ENCODE data around the gene ENO3.

The ENO3 gene

DNA sequence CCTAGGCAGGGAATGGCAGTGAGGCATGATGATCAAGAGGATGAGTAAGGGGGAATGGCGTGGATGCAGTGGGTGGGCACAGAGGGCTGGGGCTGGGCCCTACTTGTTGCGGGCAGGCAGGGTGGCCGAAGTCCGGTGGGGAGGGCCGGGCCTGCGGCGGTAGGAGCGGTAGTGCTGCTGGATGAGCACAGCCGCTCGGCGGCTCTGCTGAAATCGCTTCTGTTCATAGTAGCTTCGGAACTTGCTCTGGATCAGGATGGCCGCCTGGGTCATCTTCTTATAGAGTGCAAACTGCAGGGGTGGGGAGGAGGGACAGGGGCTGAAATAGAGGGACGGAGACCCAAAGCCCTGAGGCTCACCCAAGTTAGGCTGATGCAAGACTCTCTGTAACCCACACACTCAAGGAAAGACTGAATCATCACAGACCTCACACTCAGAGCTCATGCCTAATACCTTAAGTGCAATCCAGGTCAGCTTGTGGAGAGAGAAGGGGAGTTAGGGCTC is 18.2 kb downstream of the ENO3 start:
- TF ChIP-seq, protein P1, sequence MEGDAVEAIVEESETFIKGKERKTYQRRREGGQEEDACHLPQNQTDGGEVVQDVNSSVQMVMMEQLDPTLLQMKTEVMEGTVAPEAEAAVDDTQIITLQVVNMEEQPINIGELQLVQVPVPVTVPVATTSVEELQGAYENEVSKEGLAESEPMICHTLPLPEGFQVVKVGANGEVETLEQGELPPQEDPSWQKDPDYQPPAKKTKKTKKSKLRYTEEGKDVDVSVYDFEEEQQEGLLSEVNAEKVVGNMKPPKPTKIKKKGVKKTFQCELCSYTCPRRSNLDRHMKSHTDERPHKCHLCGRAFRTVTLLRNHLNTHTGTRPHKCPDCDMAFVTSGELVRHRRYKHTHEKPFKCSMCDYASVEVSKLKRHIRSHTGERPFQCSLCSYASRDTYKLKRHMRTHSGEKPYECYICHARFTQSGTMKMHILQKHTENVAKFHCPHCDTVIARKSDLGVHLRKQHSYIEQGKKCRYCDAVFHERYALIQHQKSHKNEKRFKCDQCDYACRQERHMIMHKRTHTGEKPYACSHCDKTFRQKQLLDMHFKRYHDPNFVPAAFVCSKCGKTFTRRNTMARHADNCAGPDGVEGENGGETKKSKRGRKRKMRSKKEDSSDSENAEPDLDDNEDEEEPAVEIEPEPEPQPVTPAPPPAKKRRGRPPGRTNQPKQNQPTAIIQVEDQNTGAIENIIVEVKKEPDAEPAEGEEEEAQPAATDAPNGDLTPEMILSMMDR (IDR thresholded peaks at IDR 0.05), result no peak

- TF ChIP-seq, protein P1 (IDR thresholded peaks at IDR 0.05), result no peak
These were observed 18.7 kb downstream of the ENO3 start for GRCh38 chr17:4969551-4970173.

GRCh38 chr17:4970273-4970672 is 19.4 kb downstream of the ENO3 start:
- TF ChIP-seq, protein P1 (IDR thresholded peaks at IDR 0.05), result no peak

DNA sequence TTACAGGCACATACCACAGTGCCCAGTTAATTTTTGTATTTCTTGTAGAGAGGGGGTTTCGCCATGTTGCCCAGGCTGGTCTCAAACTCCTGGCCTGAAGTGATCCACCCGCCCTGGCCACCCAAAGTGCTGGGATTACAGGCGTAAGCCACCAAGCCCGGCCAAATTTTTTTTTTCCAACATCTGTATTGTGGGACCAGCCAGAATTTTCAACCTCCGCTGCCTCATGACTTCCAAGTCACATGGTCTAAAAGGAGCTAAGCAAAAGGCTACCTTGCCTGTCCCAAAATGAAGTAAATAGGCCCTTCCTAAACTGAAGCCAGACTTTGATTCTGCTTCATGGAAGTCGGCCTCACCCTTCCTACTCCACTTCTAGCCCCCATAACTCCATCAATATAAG is 20.9 kb downstream of the ENO3 start:
- TF ChIP-seq, protein P1 (IDR thresholded peaks at IDR 0.05), result no peak

DNA sequence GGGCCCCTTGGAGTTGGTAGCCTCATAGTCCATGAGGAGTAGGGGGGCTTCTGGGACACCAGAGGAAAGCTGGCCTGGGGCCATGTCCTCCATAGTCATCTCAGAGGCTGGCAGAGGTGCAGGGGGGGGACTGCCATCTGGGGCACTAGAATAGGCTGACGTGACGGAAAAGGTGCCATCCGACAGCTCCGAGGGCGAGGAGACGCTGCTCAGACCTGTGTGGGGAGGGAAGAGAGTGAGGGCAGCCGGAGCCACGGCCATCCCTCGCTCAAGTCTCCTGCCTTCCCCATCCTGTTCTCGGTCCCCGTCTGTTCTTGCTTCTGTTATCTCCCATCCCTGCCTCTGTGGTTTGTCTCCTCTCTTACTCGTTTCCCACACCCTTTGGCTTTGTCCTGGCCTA is 21.4 kb downstream of the ENO3 start:
- TF ChIP-seq, protein P1 (IDR thresholded peaks at IDR 0.05), result no peak

DNA sequence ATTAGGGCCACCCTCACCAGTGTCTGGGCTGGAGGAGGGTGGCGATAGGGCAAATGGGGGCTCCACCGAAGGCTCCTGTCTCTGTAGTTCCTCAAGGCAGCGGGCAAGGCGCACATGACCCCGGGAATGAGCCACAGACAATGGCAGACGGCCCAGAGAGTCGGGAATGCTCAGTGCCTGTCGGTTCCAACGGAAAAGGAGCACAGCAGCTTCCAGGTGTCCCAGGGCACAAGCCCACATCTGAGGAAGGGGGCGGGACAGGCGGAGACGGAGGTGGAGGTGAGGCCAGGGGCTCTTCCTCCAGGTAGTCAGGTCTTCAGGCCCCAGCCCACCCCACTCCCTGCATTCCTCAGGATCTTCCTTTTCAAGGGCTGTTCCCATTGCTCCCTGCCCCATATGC is 21.8 kb downstream of the ENO3 start:
- TF ChIP-seq, protein P1 (IDR thresholded peaks at IDR 0.05), result no peak

- TF ChIP-seq, protein P1 (IDR thresholded peaks at IDR 0.05), result no peak
These were observed 22.6 kb downstream of the ENO3 start for GRCh38 chr17:4973256-4974114.

Data from LNCAP (cell line).